HepG2 (cell line): ENCODE measurements around the gene LRRC32. TPM values are rescaled to one million over a fixed set of nuclear protein-coding genes. Genes with fewer than 3 reads are reported as not detected.

Source experiments
- ATAC-seq: fragments of 200-7000 bp; cut with Tn5 transposase; 3 replicates; pipeline ENCODE4 v1.9.1; 2020; ENCODE audit warnings: mild to moderate bottlenecking, moderate library complexity
- BruUV-seq: library from RNA; stranded (reverse); fragments of 400-500 nt; replicated peaks from 2 replicates; lab custom pipeline; 2021; lab: Mats Ljungman, UMichigan
- CTCF ChIA-PET: fragments of 300-600 bp; formaldehyde crosslinking; extraction: SDS; loops from one replicate; lab custom pipeline; 2021; ENCODE audit warnings: low total read pairs, inconsistent platforms, low intra/inter-chr PET ratio; lab: Yijun Ruan, JAX
- POLR2A ChIA-PET: fragments of 350-600 bp; sonication (Branson Sonifier 250); formaldehyde crosslinking; loops from one replicate; lab custom pipeline; 2020; ENCODE audit warnings: antibody characterized with exemption, inconsistent platforms; lab: Yijun Ruan, JAX
- DNase-seq: peaks from one replicate; pipeline ENCODE4 v3.0.0-alpha.2; 2015; ENCODE audit warnings: low spot score
- FAIRE-seq: peaks from 3 replicates; lab custom pipeline; 2011; peaks lifted over from hg19 to GRCh38; lab: Jason Lieb, UNC
- H2AFZ ChIP-seq: one replicate; pipeline ENCODE4 v1.6.1; 2011; ENCODE audit warnings: low read length, inconsistent platforms
- H3K27ac ChIP-seq: fragments of 300-600 bp; 3 replicates; pipeline ENCODE4 v1.8.0; 2011; ENCODE audit warnings: mixed run types, mild to moderate bottlenecking, mixed read lengths, low read length, inconsistent platforms; ENCODE audit not compliant: insufficient read depth; ENCODE audit errors: extremely low read length
- H3K27me3 ChIP-seq, 2 experiments: fragments of 200-600 bp in 1 of 2; 2 replicates in 1 of 2; 3 replicates in 1 of 2; pipeline versions ENCODE4 v1.6.0 to v1.8.0; 2011; ENCODE audit warnings: low read length in 2 of 2, mild to moderate bottlenecking in 2 of 2, moderate library complexity in 2 of 2, inconsistent platforms in 1 of 2; ENCODE audit not compliant: insufficient read depth in 2 of 2, control insufficient read depth in 1 of 2
- H3K36me3 ChIP-seq, 2 experiments: fragments of 200-600 bp in 1 of 2; replicated peaks in 1 of 2; 2 replicates in 1 of 2; 3 replicates in 1 of 2; pipeline versions ENCODE4 v1.5.1 to v1.8.0; 2011; ENCODE audit warnings: low read length in 2 of 2, inconsistent platforms in 1 of 2; ENCODE audit not compliant: insufficient read depth in 2 of 2, control insufficient read depth in 1 of 2
- H3K4me1 ChIP-seq: 2 replicates; pipeline ENCODE4 v1.5.1; 2012; ENCODE audit warnings: low read length, inconsistent platforms; ENCODE audit not compliant: insufficient read depth
- H3K4me2 ChIP-seq: 2 replicates; pipeline ENCODE4 v1.6.0; 2011; ENCODE audit warnings: low read depth, low read length, inconsistent platforms
- H3K4me3 ChIP-seq, 3 experiments: fragments of 200-600 bp in 1 of 3; sonication (generic), shearing (Covaris generic) in 1 of 3; replicated peaks in 1 of 3; 2 replicates each; pipeline ENCODE4 v1.5.1; 2011 to 2016; ENCODE audit warnings: low read length in 3 of 3, inconsistent platforms in 2 of 3, low read depth in 2 of 3, mild to moderate bottlenecking in 2 of 3, control low read depth in 1 of 3, mixed read lengths in 1 of 3; ENCODE audit not compliant: insufficient read depth in 1 of 3
- H3K79me2 ChIP-seq: one replicate; pipeline ENCODE4 v1.6.1; 2011; ENCODE audit warnings: low read length, inconsistent platforms; ENCODE audit not compliant: insufficient read depth
- H3K9ac ChIP-seq: 2 replicates; pipeline ENCODE4 v1.6.0; 2011; ENCODE audit warnings: mild to moderate bottlenecking, low read depth, low read length, inconsistent platforms; ENCODE audit not compliant: insufficient read depth
- H3K9me3 ChIP-seq: 2 replicates; pipeline ENCODE4 v1.5.1; 2012; ENCODE audit warnings: mild to moderate bottlenecking, low read length
- H4K20me1 ChIP-seq: 2 replicates; pipeline ENCODE4 v1.6.0; 2011; ENCODE audit warnings: inconsistent platforms, mild to moderate bottlenecking, low read length, moderate library complexity; ENCODE audit not compliant: insufficient read depth
- FOSL2 ChIP-seq: sonication (generic); formaldehyde crosslinking; IDR thresholded peaks from 2 replicates; pipeline ENCODE4 v1.4.0; 2020; ENCODE audit warnings: missing genetic modification reagents
- MAFK ChIP-seq, 2 experiments: IDR thresholded peaks in 1 of 2; conservative IDR thresholded peaks in 1 of 2; 2 replicates each; pipeline ENCODE4 v1.6.1; 2011; ENCODE audit warnings: improper control_type of control experiment in 2 of 2, low read length in 2 of 2
- ZNF768 ChIP-seq: sonication (generic); formaldehyde crosslinking; IDR thresholded peaks from 2 replicates; pipeline ENCODE4 v1.4.0; 2020; ENCODE audit warnings: missing genetic modification reagents
- WGBS: methylation state at CpG from one replicate; pipeline ENCODE4 v1.1.6; 2017; ENCODE audit warnings: low lambda C conversion rate; 5-methylcytosine and 5-hydroxymethylcytosine counted together
- in situ Hi-C: cut with HindIII; loops from 2 replicates; pipeline ENCODE4 v1.10.0; 2017; ENCODE audit warnings: low pct_unique_long_range_greater_than_20kb; ENCODE audit not compliant: extremely low pct_ligation_motif_present
- intact Hi-C: fragments of 100-400 bp; cut with micrococcal nuclease; formaldehyde crosslinking; loops from one replicate; pipeline ENCODE4 v1.10.0; 2022; ENCODE audit not compliant: unreplicated experiment
- polyA plus RNA-seq, 8 experiments: library from polyadenylated mRNA; depleted of rRNA in 3 of 8; stranded (reverse) in 7 of 8; unstranded in 1 of 8; fragments of >200 nt; fragmentation: Illumina TruSeq in 4 of 8; extraction: Trizol in 4 of 8; gene quantifications; 2 replicates each; pipeline versions ENCODE4 v1.2.1 to v1.2.3, GENCODE V29; 2011 to 2016; ENCODE audit warnings: low read depth in 4 of 8, missing spikeins in 1 of 8, mixed read lengths in 1 of 8; ENCODE audit not compliant: insufficient read depth in 1 of 8
- total RNA-seq, 5 experiments: library from RNA; depleted of rRNA; stranded (reverse); fragments of >200 nt; fragmentation: Illumina TruSeq; extraction: Trizol; gene quantifications; 2 replicates each; pipeline ENCODE4 v1.2.3, GENCODE V29; 2016; ENCODE audit warnings: low read depth in 1 of 5
- TF ChIP-seq, protein P1 (sequence below): sonication (generic); formaldehyde crosslinking; IDR thresholded peaks from 2 replicates; pipeline ENCODE4; 2020; ENCODE audit warnings: missing genetic modification reagents, mild to moderate bottlenecking, borderline replicate concordance

LRRC32 gene
- total and polyA plus RNA-seq, 2 of the 13 experiments (the other 11 are each of a cell fraction or from before 2014, with no cell fraction given) = 0.07 TPM; not detected in 1

DNA sequence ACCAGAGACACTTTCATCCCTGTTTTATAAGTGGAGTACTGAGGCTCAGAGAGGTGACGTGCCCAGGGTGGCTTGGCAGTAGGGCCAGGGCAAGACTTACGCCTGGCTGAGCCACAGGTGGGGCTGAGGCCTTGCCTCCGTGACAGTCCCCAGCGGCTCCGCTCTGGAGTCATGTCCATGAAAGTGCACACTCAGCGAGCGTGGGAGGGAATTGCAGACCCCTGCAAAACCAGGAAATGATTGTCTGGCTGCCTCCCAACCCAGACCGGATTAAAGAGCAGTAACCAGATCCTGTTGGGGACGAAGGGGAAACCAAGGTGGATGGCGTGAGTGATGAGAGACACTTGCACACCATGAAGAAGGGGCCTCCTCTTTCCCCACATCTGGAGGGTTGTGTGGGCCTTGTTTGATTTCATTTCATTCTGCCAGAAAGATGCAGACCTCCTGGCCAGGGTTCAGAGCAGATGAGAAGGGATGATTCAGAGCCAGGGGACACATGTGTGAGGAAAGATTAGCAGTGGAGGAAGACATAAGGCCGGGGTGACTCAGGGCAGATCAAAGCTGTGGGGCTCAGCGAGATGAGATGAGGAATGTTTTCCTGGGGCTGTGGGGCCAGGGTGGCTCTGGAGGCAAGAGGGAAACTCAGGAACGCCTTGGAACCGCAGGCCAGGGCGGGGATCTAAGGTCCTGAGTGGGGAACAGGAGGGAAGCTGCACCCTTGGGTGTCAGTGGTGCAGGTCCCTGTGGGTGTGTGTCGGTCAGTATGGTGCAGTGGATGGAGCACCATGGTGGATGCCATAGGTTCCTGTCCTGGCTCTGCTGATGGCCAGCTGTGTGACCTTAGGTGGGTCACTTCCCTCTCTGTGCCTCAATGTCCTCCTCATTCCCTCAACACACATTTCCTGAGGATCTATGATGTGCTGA, 29.9 kb upstream of the LRRC32 start:
- CTCF ChIA-PET = no interaction called here
- H3K27ac ChIP-seq = no peak overlapping the region
- no peak for FAIRE-seq
- peak; percentile 30; the same call in 2 of the 3 replicates for ATAC-seq
- POLR2A ChIA-PET = no interaction called here
- H3K27me3 ChIP-seq = peaks cover under 1 to 17% of the 10 kb centered on the region in 2 experiments; a peak in 3 of 5 replicates
- H3K9ac ChIP-seq = no peak overlapping the region
- intact Hi-C loops (no loop called here), in situ Hi-C loops (no loop called here)
- H4K20me1 ChIP-seq = no peaks in the 10 kb centered on the region
- no peak overlapping the region for H2AFZ ChIP-seq
- H3K4me1 ChIP-seq = no peaks in the 10 kb centered on the region
- no peaks in the 10 kb centered on the region for H3K9me3 ChIP-seq
- BruUV-seq = no TSS peak
- H3K79me2 ChIP-seq = no peaks in the 10 kb centered on the region
- no peaks in the 10 kb centered on the region for H3K36me3 ChIP-seq
- no peak overlapping the region for H3K4me3 ChIP-seq
- peak; percentile 15 for DNase-seq
- H3K4me2 ChIP-seq = no peak overlapping the region; the same call in 1 of the 2 replicates
- peak in 1 of 2 experiments; percentile 35; a peak in 2 of 4 replicates for TF ChIP-seq MAFK (conservative IDR thresholded peaks at IDR 0.05 in 1 of 2, IDR thresholded peaks at IDR 0.05 in 1 of 2; ENCODE audit: low read length in 2 of 2)
- TF ChIP-seq, protein P1, sequence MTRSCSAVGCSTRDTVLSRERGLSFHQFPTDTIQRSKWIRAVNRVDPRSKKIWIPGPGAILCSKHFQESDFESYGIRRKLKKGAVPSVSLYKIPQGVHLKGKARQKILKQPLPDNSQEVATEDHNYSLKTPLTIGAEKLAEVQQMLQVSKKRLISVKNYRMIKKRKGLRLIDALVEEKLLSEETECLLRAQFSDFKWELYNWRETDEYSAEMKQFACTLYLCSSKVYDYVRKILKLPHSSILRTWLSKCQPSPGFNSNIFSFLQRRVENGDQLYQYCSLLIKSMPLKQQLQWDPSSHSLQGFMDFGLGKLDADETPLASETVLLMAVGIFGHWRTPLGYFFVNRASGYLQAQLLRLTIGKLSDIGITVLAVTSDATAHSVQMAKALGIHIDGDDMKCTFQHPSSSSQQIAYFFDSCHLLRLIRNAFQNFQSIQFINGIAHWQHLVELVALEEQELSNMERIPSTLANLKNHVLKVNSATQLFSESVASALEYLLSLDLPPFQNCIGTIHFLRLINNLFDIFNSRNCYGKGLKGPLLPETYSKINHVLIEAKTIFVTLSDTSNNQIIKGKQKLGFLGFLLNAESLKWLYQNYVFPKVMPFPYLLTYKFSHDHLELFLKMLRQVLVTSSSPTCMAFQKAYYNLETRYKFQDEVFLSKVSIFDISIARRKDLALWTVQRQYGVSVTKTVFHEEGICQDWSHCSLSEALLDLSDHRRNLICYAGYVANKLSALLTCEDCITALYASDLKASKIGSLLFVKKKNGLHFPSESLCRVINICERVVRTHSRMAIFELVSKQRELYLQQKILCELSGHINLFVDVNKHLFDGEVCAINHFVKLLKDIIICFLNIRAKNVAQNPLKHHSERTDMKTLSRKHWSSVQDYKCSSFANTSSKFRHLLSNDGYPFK (CRISPR knock-in tag) = no peak
- TF ChIP-seq ZNF768 (CRISPR knock-in tag) = peak; percentile 85
- TF ChIP-seq FOSL2 (CRISPR knock-in tag) = 0 out of 2 replicates have a peak, but pooled peaks have one; percentile 12
- 11% methylated on average over 12 of the region's 16 CpGs for WGBS
